Measurements from ENCODE around the gene DICER1. TPM values are rescaled to one million over a fixed set of nuclear protein-coding genes. Genes with fewer than 3 reads are reported as not detected.

The DICER1 gene
- total RNA-seq, 1 donor from 2014 or later: 70.0 TPM

DNA sequence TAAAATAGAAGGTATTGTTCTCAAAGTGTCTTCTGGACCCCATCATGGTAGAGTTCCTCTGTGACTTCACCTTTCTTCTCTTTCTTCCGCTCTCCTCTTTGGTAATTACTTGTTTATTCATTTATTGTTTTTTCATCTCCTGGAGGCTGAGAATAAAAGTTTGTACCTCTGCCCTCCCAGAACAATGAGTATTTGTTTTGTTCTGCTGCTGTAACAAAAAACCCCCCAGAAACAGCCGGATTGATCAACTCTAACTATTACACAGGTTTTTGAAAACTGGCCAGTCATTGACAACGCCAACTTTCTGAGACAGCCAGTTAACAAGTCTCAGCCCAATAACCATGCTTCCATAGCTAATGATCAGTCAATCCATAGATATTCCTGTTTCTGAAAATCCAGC lies 8.2 kb upstream of the DICER1 start:
- Histone ChIP-seq H3K27me3 (no peaks in the 10 kb centered on the region), H4K20me1 (ENCODE audit: low read depth) (no peaks in the 10 kb centered on the region), H3K9me3 (ENCODE audit: low read depth) (no peaks in the 10 kb centered on the region), H3K79me2 (ENCODE audit: low read depth) (no peaks in the 10 kb centered on the region), H2AFZ (replicated peaks) (no peak overlapping the region), H3K4me3 (no peak overlapping the region), H3K4me2 (no peak overlapping the region), H3F3A (ENCODE audit: low read depth) (peaks cover 9% of the 10 kb centered on the region), H3K36me3 (no peaks in the 10 kb centered on the region), H3K4me1 (peaks cover 17% of the 10 kb centered on the region), H3K9ac (no peak overlapping the region), H3K27ac (no peak overlapping the region)
- Mint-ChIP-seq H3K36me3 (peaks cover 21% of the 10 kb centered on the region), H3K4me1 (peaks cover 16% of the 10 kb centered on the region), H3K27me3 (ENCODE audit: insufficient read depth, low read depth) (peaks cover 2% of the 10 kb centered on the region), H3K4me3 (no peak overlapping the region), H3K27ac (no peak overlapping the region), H3K9me3 (peaks cover 13% of the 10 kb centered on the region)
- TF ChIP-seq, protein P1, sequence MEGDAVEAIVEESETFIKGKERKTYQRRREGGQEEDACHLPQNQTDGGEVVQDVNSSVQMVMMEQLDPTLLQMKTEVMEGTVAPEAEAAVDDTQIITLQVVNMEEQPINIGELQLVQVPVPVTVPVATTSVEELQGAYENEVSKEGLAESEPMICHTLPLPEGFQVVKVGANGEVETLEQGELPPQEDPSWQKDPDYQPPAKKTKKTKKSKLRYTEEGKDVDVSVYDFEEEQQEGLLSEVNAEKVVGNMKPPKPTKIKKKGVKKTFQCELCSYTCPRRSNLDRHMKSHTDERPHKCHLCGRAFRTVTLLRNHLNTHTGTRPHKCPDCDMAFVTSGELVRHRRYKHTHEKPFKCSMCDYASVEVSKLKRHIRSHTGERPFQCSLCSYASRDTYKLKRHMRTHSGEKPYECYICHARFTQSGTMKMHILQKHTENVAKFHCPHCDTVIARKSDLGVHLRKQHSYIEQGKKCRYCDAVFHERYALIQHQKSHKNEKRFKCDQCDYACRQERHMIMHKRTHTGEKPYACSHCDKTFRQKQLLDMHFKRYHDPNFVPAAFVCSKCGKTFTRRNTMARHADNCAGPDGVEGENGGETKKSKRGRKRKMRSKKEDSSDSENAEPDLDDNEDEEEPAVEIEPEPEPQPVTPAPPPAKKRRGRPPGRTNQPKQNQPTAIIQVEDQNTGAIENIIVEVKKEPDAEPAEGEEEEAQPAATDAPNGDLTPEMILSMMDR (IDR thresholded peaks at IDR 0.05): no peak
- TF ChIP-seq EZH2phosphoT487 (IDR thresholded peaks at IDR 0.05) (no peak), EZH2 (IDR thresholded peaks at IDR 0.05) (no peak)
- DNase-seq (ENCODE audit: low spot score): no peak

DNA sequence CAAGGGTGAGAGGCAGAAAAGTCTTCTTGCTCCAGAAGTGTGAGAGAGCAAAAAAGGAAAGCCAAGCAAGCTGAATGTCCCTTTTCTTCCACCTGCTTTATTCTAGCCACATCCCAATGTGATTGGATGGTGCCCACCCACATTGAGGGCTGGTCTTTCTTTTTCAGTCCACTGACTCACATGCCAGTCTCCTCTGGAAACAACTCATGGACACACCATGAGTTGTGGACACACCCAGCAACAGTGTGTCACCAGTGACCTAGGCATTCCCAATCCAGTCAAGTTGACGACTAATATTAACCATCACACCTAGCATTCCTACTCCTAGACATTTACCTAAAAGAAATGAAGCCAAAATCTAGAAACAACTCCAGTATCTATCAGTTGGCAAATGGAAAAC lies 7.2 kb upstream of the DICER1 start:
- peaks cover 21% of the 10 kb centered on the region for H3K36me3 Mint-ChIP-seq
- DNase-seq (ENCODE audit: low spot score): no peak

DNA sequence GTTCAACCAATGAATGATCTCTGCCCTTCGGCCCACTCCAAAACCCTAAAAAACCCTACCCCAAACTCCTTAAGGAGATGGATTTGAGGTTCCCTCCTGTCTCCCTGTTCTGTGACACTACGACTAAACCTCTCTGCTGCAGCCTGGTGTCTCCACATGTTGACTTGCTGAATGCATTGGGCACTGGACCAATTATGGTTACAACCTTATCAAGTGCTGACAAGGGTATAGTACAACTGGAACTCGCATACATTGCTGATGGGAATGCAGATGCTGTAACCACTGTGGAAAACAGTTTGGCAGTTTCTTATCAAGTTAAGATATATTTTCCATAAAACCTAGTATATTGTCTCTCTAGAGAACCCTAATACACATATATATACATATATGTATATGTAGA lies 6.3 kb upstream of the DICER1 start:
- TF ChIP-seq, protein P1 (IDR thresholded peaks at IDR 0.05): no peak
- no peak for TF ChIP-seq EZH2phosphoT487 (IDR thresholded peaks at IDR 0.05)
- TF ChIP-seq EZH2 (IDR thresholded peaks at IDR 0.05): no peak
- Histone ChIP-seq H3K4me1 (peaks cover 17% of the 10 kb centered on the region), H3K9ac (no peak overlapping the region), H3K79me2 (ENCODE audit: low read depth) (peaks cover 2% of the 10 kb centered on the region), H2AFZ (replicated peaks) (no peak overlapping the region), H3K4me2 (no peak overlapping the region), H3K36me3 (no peaks in the 10 kb centered on the region), H3K4me3 (no peak overlapping the region), H3K27ac (no peak overlapping the region), H3K9me3 (ENCODE audit: low read depth) (no peaks in the 10 kb centered on the region), H3F3A (ENCODE audit: low read depth) (peaks cover 9% of the 10 kb centered on the region), H3K27me3 (no peaks in the 10 kb centered on the region), H4K20me1 (ENCODE audit: low read depth) (no peaks in the 10 kb centered on the region)
- DNase-seq (ENCODE audit: low spot score): no peak
- Mint-ChIP-seq H3K36me3 (peaks cover 16% of the 10 kb centered on the region), H3K27ac (no peak overlapping the region), H3K27me3 (ENCODE audit: insufficient read depth, low read depth) (peaks cover 2% of the 10 kb centered on the region), H3K4me3 (no peak overlapping the region), H3K4me1 (peaks cover 16% of the 10 kb centered on the region), H3K9me3 (peaks cover 10% of the 10 kb centered on the region)

More for the DNA sequence above, 7.2 kb upstream of the DICER1 start:
- Mint-ChIP-seq H3K27me3 (ENCODE audit: insufficient read depth, low read depth) (peaks cover 2% of the 10 kb centered on the region), H3K4me3 (no peak overlapping the region), H3K4me1 (peaks cover 16% of the 10 kb centered on the region), H3K27ac (no peak overlapping the region), H3K9me3 (peaks cover 13% of the 10 kb centered on the region)
- H3K27ac ChIP-seq: no peak overlapping the region
- TF ChIP-seq, protein P1 (IDR thresholded peaks at IDR 0.05): no peak
- H3K9ac ChIP-seq: no peak overlapping the region
- peaks cover 17% of the 10 kb centered on the region for H3K4me1 ChIP-seq
- peaks cover 9% of the 10 kb centered on the region for H3F3A ChIP-seq (ENCODE audit: low read depth)
- H2AFZ ChIP-seq (replicated peaks): no peak overlapping the region
- no peaks in the 10 kb centered on the region for H3K36me3 ChIP-seq
- H3K9me3 ChIP-seq (ENCODE audit: low read depth): no peaks in the 10 kb centered on the region
- H4K20me1 ChIP-seq (ENCODE audit: low read depth): no peaks in the 10 kb centered on the region
- H3K4me2 ChIP-seq: no peak overlapping the region
- no peaks in the 10 kb centered on the region for H3K27me3 ChIP-seq
- no peak overlapping the region for H3K4me3 ChIP-seq
- H3K79me2 ChIP-seq (ENCODE audit: low read depth): no peaks in the 10 kb centered on the region

Measured in neural progenitor cell (in vitro differentiated cells).